ENCODE measurements around the gene HOXA4.

Gene HOXA4

GRCh38 chr7:27167916-27168264, 37.3 kb upstream of the HOXA4 start:
- TF ChIP-seq CTCF (conservative IDR thresholded peaks at IDR 0.05), result no peak
- no peak for TF ChIP-seq ZFX (IDR thresholded peaks at IDR 0.05)
- H3K27ac ChIP-seq, result no peak overlapping the region

DNA sequence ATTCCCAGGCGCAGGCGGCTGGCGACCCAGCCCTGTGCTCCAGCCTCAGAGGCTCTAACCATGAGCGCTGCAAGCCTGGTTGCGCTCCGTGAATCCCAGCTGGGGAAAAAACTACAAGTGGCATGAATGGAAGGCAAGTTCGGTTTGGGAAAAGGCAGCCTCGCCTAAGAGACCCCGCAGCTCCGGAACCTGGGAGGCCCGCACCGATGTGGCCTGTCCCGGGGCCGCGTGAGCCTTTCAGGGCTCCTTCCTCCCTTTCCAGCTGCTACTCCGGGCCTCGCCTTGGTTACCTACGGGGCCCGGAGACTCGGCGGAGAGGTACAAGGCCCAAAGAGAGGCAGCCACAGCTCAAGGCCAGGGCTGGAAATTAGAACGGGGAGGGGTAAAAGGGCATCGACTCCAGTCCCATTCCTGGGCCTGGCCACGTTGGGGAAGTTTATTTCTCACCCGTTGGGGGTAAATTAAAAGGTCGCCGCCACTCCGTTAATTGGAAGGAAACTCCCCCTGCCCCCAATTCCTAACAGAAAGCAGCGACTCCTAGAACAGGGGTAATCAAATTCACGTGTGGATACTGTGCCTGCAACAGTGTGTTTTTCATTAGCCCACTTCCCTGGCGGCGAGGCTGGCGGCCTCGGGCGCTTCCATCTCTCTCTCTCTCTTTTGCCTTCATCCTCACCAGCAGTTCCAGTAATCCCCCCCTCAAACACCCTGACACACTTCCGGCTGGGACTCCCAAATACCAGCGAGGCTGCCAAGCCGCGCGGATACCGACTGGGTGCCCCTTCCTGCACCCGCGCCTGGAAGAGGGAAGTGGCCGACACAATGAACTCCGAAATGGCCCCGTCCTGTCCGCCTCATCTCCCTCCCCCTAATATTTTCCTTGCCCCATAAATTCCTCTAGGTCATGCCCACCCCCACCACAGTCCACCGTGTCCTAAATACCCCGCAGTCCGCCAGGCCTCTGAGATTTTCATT, 36.3 kb upstream of the HOXA4 start:
- H3K27ac ChIP-seq, result peak overlapping the region; percentile 51
- no peak for TF ChIP-seq ZFX (IDR thresholded peaks at IDR 0.05)
- TF ChIP-seq CTCF (conservative IDR thresholded peaks at IDR 0.05), result no peak

GRCh38 chr7:27165996-27166530, 35.5 kb upstream of the HOXA4 start:
- peak overlapping the region; percentile 51 for H3K27ac ChIP-seq
- TF ChIP-seq CTCF (conservative IDR thresholded peaks at IDR 0.05) (no peak), ZFX (IDR thresholded peaks at IDR 0.05) (no peak)

- TF ChIP-seq ZFX (IDR thresholded peaks at IDR 0.05) (no peak), CTCF (conservative IDR thresholded peaks at IDR 0.05) (no peak)
- H3K27ac ChIP-seq, result peak within 1 kb of the TSS; percentile 51
Measured at GRCh38 chr7:27165089-27165995, 34.8 kb upstream of the HOXA4 start, which contains the start of gene HOXA9. HOXA9 (minus strand) TSS chr7:27165537; CDS start chr7:27165457, 80 bp downstream.

GRCh38 chr7:27164367-27165088, 34.0 kb upstream of the HOXA4 start:
- H3K27ac ChIP-seq, result no peak overlapping the region
- TF ChIP-seq CTCF (conservative IDR thresholded peaks at IDR 0.05), result no peak
- no peak for TF ChIP-seq ZFX (IDR thresholded peaks at IDR 0.05)

- no peak for TF ChIP-seq ZFX (IDR thresholded peaks at IDR 0.05)
- TF ChIP-seq CTCF (conservative IDR thresholded peaks at IDR 0.05), result no peak
- H3K27ac ChIP-seq, result no peak overlapping the region
Measured at GRCh38 chr7:27164045-27164366, 33.4 kb upstream of the HOXA4 start.
